ENCODE data around the gene PCSK4. TPM values are rescaled to one million over a fixed set of nuclear protein-coding genes. Genes with fewer than 3 reads are reported as not detected.

Gene PCSK4
- total RNA-seq, 4 donors from 2014 or later, result 2.8 to 10.4 (median 6.3) TPM

DNA sequence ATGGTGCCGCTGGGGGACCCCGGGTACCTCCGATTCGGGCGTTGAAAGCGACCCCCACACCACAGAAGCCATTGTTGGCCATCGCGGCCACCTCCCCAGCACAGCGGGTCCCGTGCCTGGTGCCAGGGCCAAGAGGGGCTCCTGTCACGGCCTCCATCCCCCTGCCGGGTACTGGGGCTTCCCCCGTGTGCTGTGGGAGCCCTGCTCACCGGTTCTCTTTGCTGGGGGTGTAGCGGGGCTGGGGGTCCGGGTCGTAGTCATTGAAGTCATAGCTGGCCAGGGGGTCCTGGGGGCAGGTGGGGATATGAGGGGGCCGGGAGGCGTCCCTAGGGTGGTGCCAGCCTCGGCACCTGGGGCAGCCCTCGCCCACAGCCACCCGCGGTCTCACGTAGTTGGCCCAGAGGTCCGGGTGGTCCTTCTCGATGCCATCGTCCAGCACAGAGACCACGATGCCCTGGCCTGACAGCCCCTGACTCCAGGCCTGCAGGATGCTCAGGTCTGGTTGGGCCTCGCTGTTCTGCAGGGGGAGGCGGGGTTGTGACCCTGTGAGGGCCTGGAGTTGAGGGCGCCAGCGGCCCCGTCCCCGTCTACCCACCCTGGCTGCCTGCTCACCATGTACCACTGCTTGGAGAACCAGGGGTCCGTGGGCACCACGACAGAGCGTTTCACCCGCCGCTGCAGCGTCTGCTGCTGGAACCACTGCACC, 2.4 kb downstream of the PCSK4 start:
- intact Hi-C loops (cut with DNase I), result no loop called here
- no peaks in the 10 kb centered on the region for H3K36me3 ChIP-seq
- H3K4me3 ChIP-seq (replicated peaks in 1 of 3), result no peak overlapping the region
- no peaks in the 10 kb centered on the region for H3K9me3 ChIP-seq
- no peak overlapping the region for H3K27ac ChIP-seq
- peaks cover 12 to 14% of the 10 kb centered on the region in 2 donors for H3K4me1 ChIP-seq
- 93 to 94% methylated on average over 14 to 25 of the region's 40 CpGs for WGBS, 2 donors
- TF ChIP-seq POLR2A (IDR thresholded peaks at IDR 0.05), result no peak
- TF ChIP-seq, protein P1, sequence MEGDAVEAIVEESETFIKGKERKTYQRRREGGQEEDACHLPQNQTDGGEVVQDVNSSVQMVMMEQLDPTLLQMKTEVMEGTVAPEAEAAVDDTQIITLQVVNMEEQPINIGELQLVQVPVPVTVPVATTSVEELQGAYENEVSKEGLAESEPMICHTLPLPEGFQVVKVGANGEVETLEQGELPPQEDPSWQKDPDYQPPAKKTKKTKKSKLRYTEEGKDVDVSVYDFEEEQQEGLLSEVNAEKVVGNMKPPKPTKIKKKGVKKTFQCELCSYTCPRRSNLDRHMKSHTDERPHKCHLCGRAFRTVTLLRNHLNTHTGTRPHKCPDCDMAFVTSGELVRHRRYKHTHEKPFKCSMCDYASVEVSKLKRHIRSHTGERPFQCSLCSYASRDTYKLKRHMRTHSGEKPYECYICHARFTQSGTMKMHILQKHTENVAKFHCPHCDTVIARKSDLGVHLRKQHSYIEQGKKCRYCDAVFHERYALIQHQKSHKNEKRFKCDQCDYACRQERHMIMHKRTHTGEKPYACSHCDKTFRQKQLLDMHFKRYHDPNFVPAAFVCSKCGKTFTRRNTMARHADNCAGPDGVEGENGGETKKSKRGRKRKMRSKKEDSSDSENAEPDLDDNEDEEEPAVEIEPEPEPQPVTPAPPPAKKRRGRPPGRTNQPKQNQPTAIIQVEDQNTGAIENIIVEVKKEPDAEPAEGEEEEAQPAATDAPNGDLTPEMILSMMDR (IDR thresholded peaks at IDR 0.05), result no peak
- no peaks in the 10 kb centered on the region for H3K27me3 ChIP-seq
- DNase-seq, result no peak

DNA sequence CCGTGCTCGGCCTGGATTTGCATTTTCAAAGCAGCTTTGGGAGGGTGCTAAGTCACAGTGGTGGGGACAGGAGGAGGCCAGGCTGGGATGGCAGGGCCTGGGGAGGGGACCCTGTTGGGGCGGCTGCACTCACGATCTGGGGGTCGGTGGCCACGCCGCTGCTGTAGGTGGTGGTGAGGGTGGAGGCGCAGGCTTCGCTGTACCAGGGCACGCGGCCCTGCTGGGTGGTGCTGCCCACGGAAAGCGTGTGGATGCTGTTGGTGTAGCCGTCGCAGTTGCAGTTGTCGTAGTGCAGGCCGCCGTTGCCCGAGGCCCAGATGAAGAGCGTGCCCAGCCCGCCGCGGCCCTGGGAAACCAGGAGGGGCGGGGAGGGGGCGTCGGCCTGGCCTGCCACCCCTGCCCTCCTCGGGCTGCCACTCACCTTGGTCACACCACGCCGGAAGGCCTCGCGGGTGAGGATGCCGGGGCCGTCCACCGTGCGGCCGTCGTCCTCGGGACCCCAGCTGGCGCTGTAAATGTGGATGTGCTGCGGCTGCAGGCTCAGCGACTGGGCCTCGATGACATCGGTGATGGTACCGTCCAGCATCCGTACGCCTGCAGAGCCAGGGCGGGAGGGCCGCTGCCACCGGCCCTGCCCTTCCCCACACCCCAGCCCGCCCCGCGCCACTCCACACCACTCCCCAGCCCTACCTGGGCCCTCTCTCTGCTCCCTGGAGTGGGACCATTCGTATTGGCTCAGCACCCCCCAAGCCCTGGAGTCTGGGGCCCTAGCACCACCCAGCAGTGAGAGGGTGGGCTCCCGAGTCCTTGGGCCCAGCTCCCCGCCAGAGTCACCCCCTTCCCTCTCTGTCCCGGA, 3.2 kb downstream of the PCSK4 start:
- TF ChIP-seq POLR2A (IDR thresholded peaks at IDR 0.05), result no peak
- TF ChIP-seq, protein P1 (IDR thresholded peaks at IDR 0.05), result no peak
- Histone ChIP-seq H3K9me3 (no peaks in the 10 kb centered on the region), H3K4me3 (replicated peaks in 1 of 3) (no peak overlapping the region), H3K27ac (no peak overlapping the region), H3K27me3 (no peaks in the 10 kb centered on the region), H3K4me1 (peaks cover 12 to 14% of the 10 kb centered on the region in 2 donors), H3K36me3 (no peaks in the 10 kb centered on the region)
- WGBS, 2 donors, result 91 to 98% methylated on average over 28 to 38 of the region's 56 CpGs
- no peak for DNase-seq
- intact Hi-C loops (cut with DNase I), result no loop called here

DNA sequence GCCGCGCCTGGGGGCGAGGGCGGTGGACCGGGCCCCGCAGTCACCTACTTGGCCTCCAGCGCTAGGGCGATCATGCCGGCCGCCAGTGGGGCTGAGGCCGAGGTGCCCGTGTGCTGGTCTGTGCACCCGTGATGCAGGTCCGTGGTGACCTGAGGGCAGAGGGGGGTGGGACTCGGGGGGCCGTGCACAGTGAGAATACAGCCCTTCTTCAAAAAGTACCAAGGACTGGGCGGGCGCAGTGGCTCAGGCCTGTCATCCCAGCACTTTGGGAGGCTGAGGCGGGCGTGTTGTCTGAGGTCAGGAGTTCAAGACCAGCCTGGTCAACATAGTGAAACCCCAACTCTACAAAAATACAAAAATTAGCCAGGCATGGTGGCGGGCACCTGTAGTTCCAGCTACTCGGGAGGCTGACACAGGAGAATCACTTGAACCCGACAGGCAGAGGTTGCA, 6.1 kb downstream of the PCSK4 start:
- Histone ChIP-seq H3K27me3 (no peaks in the 10 kb centered on the region), H3K27ac (no peak overlapping the region), H3K9me3 (no peaks in the 10 kb centered on the region), H3K4me1 (peaks cover 0 to 3% of the 10 kb centered on the region in 2 donors), H3K4me3 (replicated peaks in 1 of 3) (no peak overlapping the region), H3K36me3 (no peaks in the 10 kb centered on the region)
- no peak for DNase-seq
- 94 to 95% methylated on average over 9 of the region's 23 CpGs for WGBS, 2 donors
- TF ChIP-seq, protein P1 (IDR thresholded peaks at IDR 0.05), result no peak
- no peak for TF ChIP-seq POLR2A (IDR thresholded peaks at IDR 0.05)
- intact Hi-C loops (cut with DNase I), result no loop called here

DNA sequence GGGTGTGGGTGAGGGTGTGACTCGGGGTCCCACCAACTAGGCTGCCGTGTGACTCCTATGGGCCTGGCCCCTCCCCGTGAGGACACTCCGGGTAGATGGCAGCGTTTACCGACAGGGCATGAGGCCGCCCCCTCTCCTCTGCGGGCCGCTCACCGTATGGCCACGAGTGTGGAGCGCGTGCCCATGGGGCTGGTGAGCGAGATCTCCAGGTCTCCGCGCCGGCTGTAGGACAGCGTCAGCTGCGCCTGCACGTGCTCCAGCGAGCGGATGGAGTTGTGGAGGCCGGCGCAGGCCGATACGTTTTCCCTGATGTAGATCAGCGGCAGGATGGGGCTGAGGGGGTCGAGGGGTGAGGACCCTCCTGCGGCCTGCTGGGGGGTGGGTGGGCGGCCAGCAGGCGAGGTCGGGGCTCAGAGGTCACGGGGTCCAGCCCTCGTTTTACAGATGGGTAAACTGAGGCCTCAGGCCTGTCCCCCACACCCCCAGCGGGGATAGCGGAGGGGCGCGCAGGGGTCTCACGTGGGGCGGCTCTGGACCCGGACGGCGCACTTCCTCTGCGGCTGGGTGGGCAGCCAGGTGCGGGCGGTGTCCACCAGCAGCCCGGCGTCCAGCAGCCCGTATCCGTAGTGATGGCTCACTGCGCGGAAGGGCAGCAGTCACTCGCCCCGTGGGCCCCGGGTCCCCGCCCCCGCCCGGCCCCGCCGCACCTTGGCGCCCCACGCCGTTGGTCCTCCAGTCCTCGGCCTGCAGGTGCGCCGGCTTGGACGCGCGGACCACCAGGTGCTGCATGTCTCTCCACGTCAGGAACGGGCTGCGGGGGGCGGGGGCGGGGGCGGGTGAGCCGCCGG, 6.8 kb downstream of the PCSK4 start:
- WGBS, 2 donors, result 91 to 94% methylated on average over 44 to 50 of the region's 77 CpGs
- TF ChIP-seq, protein P1 (IDR thresholded peaks at IDR 0.05), result no peak
- no peak for TF ChIP-seq POLR2A (IDR thresholded peaks at IDR 0.05)
- Histone ChIP-seq H3K4me3 (replicated peaks in 1 of 3) (no peak overlapping the region), H3K36me3 (no peaks in the 10 kb centered on the region), H3K27me3 (no peaks in the 10 kb centered on the region), H3K4me1 (peaks cover under 1 to 3% of the 10 kb centered on the region in 2 donors), H3K27ac (no peak overlapping the region), H3K9me3 (no peaks in the 10 kb centered on the region)
- DNase-seq, result no peak
- intact Hi-C loops (cut with DNase I), result no loop called here
